GM19455 (cell line): Measurements from ENCODE around the gene SCYGR4.

Experiments used
- ATAC-seq: cut with Tn5 transposase; IDR thresholded peaks from one replicate; pipeline ENCODE4 v1.9.1; 2021; ENCODE audit not compliant: unreplicated experiment

Gene SCYGR4

GRCh38 chr2:227613272-227613660, 4.0 kb upstream of the SCYGR4 start:
- no peak for ATAC-seq

DNA sequence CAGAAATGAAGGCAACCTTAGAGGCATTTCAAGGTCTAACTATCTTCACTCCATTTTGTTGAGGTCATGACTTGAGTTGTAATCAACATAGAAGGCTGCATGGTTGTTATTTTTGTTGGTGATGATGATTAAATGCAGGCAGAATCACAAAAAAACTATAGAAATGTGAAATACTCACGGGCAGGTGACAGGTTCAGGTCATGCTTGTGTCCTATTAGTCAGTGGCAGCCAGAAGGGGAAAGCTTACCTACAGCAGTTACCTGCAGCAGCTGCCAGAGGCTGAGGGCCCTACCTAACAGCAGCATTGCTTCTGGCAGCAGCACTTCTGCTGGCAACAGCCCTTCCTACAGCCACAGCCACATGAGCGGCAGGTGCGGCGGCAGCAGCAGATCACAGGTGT, 3.1 kb upstream of the SCYGR4 start:
- no peak for ATAC-seq

DNA sequence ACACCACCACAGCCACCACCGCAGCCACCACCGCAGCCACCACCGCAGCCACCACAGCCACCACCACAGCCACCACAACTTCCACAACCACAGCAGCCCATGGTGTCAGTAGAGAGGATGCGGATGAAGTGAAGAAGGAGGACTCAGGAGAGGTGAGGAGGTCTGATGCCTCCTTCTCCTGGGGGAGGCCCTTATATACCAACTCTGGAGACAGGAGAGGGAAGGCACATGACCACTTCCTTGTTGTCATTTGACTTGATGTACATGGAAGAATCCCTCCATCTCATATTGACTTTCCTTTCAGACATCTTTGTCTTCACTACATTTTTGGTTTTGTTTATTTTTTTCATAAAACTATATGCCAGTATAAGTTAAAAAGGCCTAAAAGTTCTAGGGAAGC, 2.6 kb upstream of the SCYGR4 start, which contains the start of gene SCYGR3:
Gene SCYGR3 (minus strand): TSS at position 101 of the 400 bp plus-strand sequence. CDS start 0 bp downstream, at position 101.
- ATAC-seq, result no peak

- no peak for ATAC-seq
Observed at GRCh38 chr2:227615181-227615580, 2.1 kb upstream of the SCYGR4 start.

DNA sequence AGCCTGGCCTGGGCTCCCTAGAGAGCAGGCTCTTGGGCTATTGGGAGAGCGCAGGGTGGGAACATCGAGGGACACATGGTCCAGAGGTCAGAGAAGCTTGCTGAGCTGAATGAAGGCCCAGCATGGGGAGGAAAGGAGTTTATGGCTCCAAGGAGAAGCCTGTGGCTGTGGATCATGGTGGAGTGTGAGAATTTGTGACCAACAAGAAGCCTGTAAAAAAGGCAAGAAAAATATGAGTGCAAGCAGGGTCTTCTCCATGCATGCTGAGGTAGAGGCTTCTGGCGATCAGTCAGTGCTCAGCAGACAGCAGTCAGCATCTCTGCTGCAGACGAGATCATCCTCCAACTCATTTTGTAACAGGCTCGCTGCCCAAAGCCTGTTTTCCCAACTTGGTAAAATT, 1.4 kb upstream of the SCYGR4 start:
- no peak for ATAC-seq

GRCh38 chr2:227616631-227617030, 667 bp upstream of the SCYGR4 start:
- ATAC-seq, result no peak

GRCh38 chr2:227623226-227623625, 5.9 kb downstream of the SCYGR4 start:
- ATAC-seq, result no peak

DNA sequence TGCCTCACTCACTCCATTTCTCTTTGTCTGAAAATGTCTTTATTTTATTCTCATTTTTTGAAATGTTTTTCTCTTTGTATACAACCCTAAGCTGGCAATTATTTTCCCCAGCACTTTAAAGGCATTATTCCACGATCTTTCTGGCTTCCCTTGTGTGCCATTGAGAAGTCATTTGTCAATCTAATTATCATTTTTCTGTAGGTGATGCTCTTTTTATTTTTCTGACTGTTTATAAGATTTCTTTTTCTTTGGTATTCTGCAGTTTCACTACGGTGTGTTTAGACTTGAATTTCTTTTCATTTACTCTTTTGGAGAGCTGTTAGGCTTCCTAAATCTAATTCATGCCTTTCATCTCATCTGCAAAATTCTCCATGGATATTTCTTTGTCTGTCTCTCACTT, 8.1 kb downstream of the SCYGR4 start:
- ATAC-seq, result no peak

- no peak for ATAC-seq
Observed at GRCh38 chr2:227626580-227627151, 9.4 kb downstream of the SCYGR4 start.

- ATAC-seq, result peak; percentile 96
Observed at GRCh38 chr2:227627769-227628168, 10.5 kb downstream of the SCYGR4 start.

GRCh38 chr2:227629435-227629834, 12.1 kb downstream of the SCYGR4 start:
- no peak for ATAC-seq

GRCh38 chr2:227630322-227630721, 13.0 kb downstream of the SCYGR4 start:
- ATAC-seq, result no peak

- ATAC-seq, result no peak
Observed at GRCh38 chr2:227632827-227633226, 15.5 kb downstream of the SCYGR4 start.

DNA sequence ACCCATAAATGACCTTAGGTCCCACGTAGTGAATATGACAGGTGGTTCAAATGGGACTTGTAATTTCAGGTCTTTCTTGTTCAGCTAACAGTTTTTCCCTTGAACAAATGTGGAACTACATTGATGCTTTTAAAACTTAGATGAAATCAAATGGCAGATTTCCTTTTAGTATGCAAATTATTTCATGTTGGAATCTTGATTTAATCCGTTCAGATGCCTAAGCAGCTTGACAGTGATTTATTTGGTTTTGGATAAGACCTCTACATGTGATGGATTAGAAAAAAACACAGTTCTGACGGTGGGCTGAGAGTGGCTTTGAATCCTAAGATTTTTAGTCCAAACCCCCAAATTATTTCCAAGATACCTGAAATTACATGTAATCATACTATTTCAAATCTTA, 16.9 kb downstream of the SCYGR4 start:
- no peak for ATAC-seq

GRCh38 chr2:227642656-227643055, 25.4 kb downstream of the SCYGR4 start:
- no peak for ATAC-seq

DNA sequence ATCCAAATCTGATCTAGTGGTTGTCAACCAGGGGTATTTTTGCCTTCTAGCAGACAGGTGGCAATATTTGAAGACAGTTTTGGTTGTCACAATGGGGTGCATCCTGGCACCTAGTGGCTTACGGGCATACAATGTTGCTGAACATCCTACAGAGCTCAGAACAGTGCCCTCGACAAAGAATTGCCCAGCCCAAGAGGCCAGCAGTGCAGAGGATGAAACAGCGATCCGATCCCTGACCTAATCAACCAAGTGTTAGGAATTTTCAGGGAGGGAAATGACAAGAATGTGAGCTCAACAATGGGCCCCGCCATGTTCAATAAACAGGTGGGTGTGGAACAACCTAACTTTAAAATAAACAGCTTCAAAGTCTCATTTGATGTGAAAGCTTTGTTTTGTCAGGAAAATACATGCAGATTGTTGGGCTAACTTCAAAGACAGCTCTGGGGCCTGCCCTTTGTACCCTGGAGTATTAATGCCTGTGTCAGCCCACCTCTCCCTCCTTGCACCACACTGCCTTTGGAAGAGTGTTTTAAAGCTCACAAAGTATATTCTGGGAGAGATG, 26.8 kb downstream of the SCYGR4 start:
- ATAC-seq, result no peak

- no peak for ATAC-seq
Observed at GRCh38 chr2:227653419-227653818, 36.1 kb downstream of the SCYGR4 start.

DNA sequence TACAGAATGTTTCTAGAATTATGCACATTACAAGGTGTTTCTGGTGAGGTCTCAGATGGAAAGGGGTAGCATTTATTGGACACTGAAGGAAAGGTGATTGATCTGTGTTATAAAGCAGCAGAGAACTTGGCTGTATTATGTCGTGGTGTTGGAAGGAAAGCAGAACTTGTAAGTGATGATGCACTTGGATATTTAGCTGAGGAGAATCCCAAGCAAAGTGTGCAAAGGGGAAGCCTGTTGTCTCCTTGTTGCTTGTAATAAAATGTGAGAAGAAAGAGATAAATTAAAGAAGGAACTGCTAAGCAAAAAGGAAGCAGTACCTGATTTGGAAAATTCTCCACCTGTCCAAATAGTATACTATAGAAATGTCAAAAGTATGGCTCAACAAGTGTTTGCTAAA, 37.1 kb downstream of the SCYGR4 start:
- ATAC-seq, result no peak

DNA sequence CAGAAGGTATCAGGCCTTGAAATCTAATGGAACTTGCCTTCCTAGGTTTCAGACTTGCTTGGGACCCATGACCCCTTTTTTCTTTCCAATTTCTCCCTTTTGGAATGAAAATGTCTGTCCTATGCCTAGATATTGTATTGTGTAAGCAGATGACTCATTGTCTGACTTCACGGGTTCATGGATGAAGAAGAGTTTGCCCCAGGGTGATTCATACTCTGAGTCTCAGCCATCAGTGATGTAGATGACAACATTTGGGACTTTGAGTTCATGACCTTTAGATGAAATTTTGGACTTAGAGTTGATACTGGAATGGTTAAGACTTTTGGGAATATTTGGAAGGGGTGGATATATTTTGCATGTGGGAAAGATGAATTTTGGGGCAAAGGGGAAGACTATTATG, 38.2 kb downstream of the SCYGR4 start:
- ATAC-seq, result no peak

DNA sequence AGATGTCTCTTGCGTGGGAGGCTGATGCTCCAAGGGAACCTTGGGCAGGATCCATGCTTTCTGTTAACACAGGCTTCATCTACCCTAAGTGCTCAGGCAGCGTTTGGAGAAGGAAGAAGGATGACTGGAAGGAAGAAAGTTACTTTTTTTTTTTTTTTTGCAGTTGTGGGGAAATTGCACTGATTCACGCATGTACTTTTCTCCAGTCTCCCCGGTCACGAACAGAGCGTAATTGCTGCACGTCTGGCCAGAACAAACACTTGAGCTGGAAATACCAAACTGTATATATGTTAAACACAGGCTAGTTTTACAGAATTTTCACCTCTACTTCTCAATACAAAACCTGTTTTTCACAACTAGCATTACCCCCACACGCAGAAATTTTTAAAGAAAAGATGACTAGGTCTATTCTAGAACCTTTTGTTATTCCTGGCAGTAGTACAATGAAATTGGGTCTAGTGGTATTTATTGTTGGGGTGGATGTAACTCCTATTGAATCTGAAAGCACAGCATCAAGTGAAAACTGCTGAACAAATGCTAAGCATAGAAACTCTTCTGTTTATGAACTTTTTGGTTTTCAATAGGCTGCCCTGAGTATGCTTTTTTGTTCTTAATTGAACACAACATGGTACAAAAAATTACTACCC, 40.0 kb downstream of the SCYGR4 start:
- no peak for ATAC-seq

- ATAC-seq, result no peak
Observed at GRCh38 chr2:227661025-227661649, 43.8 kb downstream of the SCYGR4 start.

- ATAC-seq, result no peak
Observed at GRCh38 chr2:227661827-227662226, 44.5 kb downstream of the SCYGR4 start.
